ENCODE results near the gene KLK1. TPM values are rescaled to one million over a fixed set of nuclear protein-coding genes. Genes with fewer than 3 reads are reported as not detected.

KLK1 gene
- total and polyA plus RNA-seq, 12 donors, result 1.1 to 26.5 (median 2.4) TPM; not detected in 3

GRCh38 chr19:50791594-50792271 is 31.9 kb downstream of the KLK1 start:
- 75 to 90% (median 80%) methylated on average over 14 to 47 of the region's 47 CpGs for WGBS, 4 donors
- TF ChIP-seq CTCF (IDR thresholded peaks at IDR 0.05), result no peak
- no peak for TF ChIP-seq POLR2A (IDR thresholded peaks at IDR 0.05)

GRCh38 chr19:50790922-50791467 is 32.6 kb downstream of the KLK1 start:
- WGBS, 4 donors, result 74 to 87% (median 84%) methylated on average over 6 of the region's 6 CpGs
- Histone ChIP-seq H3K27ac (no peak overlapping the region), H3K4me1 (replicated peaks in 1 of 2) (no peaks in the 10 kb centered on the region), H3K9me3 (replicated peaks in 1 of 3) (no peaks in the 10 kb centered on the region), H3K27me3 (no peaks in the 10 kb centered on the region), H3K36me3 (replicated peaks in 1 of 2) (no peaks in the 10 kb centered on the region), H3K4me3 (no peak overlapping the region)
- TF ChIP-seq CTCF (IDR thresholded peaks at IDR 0.05) (no peak), POLR2A (IDR thresholded peaks at IDR 0.05) (no peak)
- intact Hi-C loops (cut with DNase I), result loop anchor here in 1 of 2 donors (10.0 kb wide), 1 partner anchor 124 kb away; the partner anchor contains the start of gene KLK4
- DNase-seq, result no peak

More at GRCh38 chr19:50791594-50792271, 31.9 kb downstream of the KLK1 start:
- no peak overlapping the region for H3K27ac ChIP-seq
- DNase-seq, result no peak
- intact Hi-C loops (cut with DNase I), result loop anchor here in 1 of 2 donors (10.0 kb wide), 1 partner anchor 123 kb away; the partner anchor contains the start of gene KLK4
- no peak overlapping the region for H3K4me3 ChIP-seq
- no peaks in the 10 kb centered on the region for H3K9me3 ChIP-seq (replicated peaks in 1 of 3)
- H3K4me1 ChIP-seq (replicated peaks in 1 of 2), result no peaks in the 10 kb centered on the region
- no peaks in the 10 kb centered on the region for H3K36me3 ChIP-seq (replicated peaks in 1 of 2)
- no peaks in the 10 kb centered on the region for H3K27me3 ChIP-seq

- intact Hi-C loops (cut with DNase I), result loop anchor here in 1 of 2 donors (10.0 kb wide), 1 partner anchor 124 kb away; the partner anchor contains the start of gene KLK4
- Histone ChIP-seq H3K9me3 (replicated peaks in 1 of 3) (no peaks in the 10 kb centered on the region), H3K27me3 (no peaks in the 10 kb centered on the region), H3K4me1 (replicated peaks in 1 of 2) (no peaks in the 10 kb centered on the region), H3K36me3 (replicated peaks in 1 of 2) (no peaks in the 10 kb centered on the region), H3K4me3 (no peak within 1 kb of the TSS), H3K27ac (no peak within 1 kb of the TSS)
- no peak for TF ChIP-seq POLR2A (IDR thresholded peaks at IDR 0.05)
- TF ChIP-seq CTCF (IDR thresholded peaks at IDR 0.05), result no peak
- DNase-seq, result no peak
- WGBS, 4 donors, result 75 to 96% (median 84%) methylated on average over 1 to 15 of the region's 15 CpGs
Observed at GRCh38 chr19:50790396-50790795, 33.2 kb downstream of the KLK1 start, which contains the start of gene ACP4. Gene ACP4 (plus strand): TSS chr19:50790415. CDS start chr19:50790415, 0 bp downstream.

- WGBS, 4 donors, result 84 to 90% (median 87%) methylated on average over 11 to 12 of the region's 12 CpGs
- no peak overlapping the region for H3K4me3 ChIP-seq
- DNase-seq, result no peak
- H3K36me3 ChIP-seq (replicated peaks in 1 of 2), result no peaks in the 10 kb centered on the region
- no peaks in the 10 kb centered on the region for H3K9me3 ChIP-seq (replicated peaks in 1 of 3)
- no peak for TF ChIP-seq POLR2A (IDR thresholded peaks at IDR 0.05)
- H3K27ac ChIP-seq, result no peak overlapping the region
- no peaks in the 10 kb centered on the region for H3K4me1 ChIP-seq (replicated peaks in 1 of 2)
- intact Hi-C loops (cut with DNase I), result loop anchor here in 1 of 2 donors (10.0 kb wide), 2 partner anchors 139 to 431 kb away; no protein-coding TSS in a partner anchor
- peaks cover 9% of the 10 kb centered on the region for H3K27me3 ChIP-seq
Observed at GRCh38 chr19:50785329-50785728, 38.3 kb downstream of the KLK1 start.

All from adrenal gland (tissue), 12 donors.